Natural killer cell treated with Interleukin-12 subunit alpha and Interleukin-12 subunit beta and Interleukin-15 and Interleukin-18, amount 100 ng/mL, for 72 hours (primary cell): Measurements from ENCODE around the gene MUC21. TPM values are rescaled to one million over a fixed set of nuclear protein-coding genes. Genes with fewer than 3 reads are reported as not detected.
"Not testable (repeated sequence)": the region's sequence is repeated elsewhere in the genome, so short reads cannot be mapped to it uniquely, and the experiment has no call there.

Source experiments
- ATAC-seq, 2 donors: fragments of 150-1000 bp; cut with Tn5 transposase in 1 of 2; sonication (Bioruptor Pico), chemical (Tn5 transposase) in 1 of 2; 2 replicates each; pipeline ENCODE4 v1.10.0; 2021
- DNase-seq: peaks from one replicate; pipeline ENCODE4 v3.0.0; 2022; ENCODE audit warnings: low spot score
- H3K27ac Mint-ChIP-seq, 2 donors: 1 replicate in 1 of 2; 2 replicates in 1 of 2; pipeline ENCODE4 v1.8.0; 2022; ENCODE audit warnings: mixed read lengths in 2 of 2, mild to moderate bottlenecking in 1 of 2, moderate library complexity in 1 of 2
- H3K27me3 Mint-ChIP-seq, 2 donors: 1 replicate in 1 of 2; 2 replicates in 1 of 2; pipeline ENCODE4 v1.8.0; 2022; ENCODE audit warnings: mixed read lengths in 2 of 2
- H3K36me3 Mint-ChIP-seq: one replicate; pipeline ENCODE4 v1.8.0; 2022; ENCODE audit warnings: mixed read lengths
- H3K4me1 Mint-ChIP-seq, 2 donors: 1 replicate in 1 of 2; 2 replicates in 1 of 2; pipeline ENCODE4 v1.8.0; 2022; ENCODE audit warnings: low read depth in 2 of 2, mixed read lengths in 2 of 2, mild to moderate bottlenecking in 1 of 2
- H3K4me3 Mint-ChIP-seq: one replicate; pipeline ENCODE4 v1.8.0; 2022; ENCODE audit warnings: mixed read lengths
- H3K9me3 Mint-ChIP-seq: 2 replicates; pipeline ENCODE4 v1.8.0; 2022; ENCODE audit warnings: mixed read lengths
- total RNA-seq, 2 donors: library from RNA; stranded (reverse); gene quantifications; one replicate each; pipeline ENCODE4 v1.2.3, GENCODE V29; 2022

The MUC21 gene
- total RNA-seq, 2 donors from 2014 or later, result not detected

DNA sequence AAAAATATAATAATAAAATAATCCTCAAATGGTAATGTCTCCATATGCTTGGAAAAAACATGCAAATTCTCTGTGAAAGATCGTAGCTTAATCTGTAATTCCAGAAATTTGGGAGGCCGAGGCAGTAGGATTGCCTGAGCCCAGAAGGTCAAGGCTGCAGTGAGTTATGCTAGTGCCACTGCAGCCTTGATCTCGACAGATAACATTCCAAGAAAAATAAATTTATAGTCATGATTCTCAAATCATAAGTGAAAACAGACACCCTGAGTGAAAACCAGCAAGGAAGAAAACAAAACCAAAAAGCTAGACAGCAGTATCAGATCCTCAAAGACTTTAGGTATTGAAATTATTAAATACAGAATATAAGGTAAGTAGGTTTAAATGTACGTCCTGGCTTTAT is 3.8 kb upstream of the MUC21 start:
- Mint-ChIP-seq H3K4me1 (peaks cover 0 to 2% of the 10 kb centered on the region in 2 donors), H3K27me3 (peaks cover 34 to 49% of the 10 kb centered on the region in 2 donors), H3K36me3 (no peaks in the 10 kb centered on the region), H3K9me3 (no peaks in the 10 kb centered on the region), H3K4me3 (no peak overlapping the region), H3K27ac (no peak overlapping the region)
- DNase-seq (no peak), ATAC-seq (no peak)

DNA sequence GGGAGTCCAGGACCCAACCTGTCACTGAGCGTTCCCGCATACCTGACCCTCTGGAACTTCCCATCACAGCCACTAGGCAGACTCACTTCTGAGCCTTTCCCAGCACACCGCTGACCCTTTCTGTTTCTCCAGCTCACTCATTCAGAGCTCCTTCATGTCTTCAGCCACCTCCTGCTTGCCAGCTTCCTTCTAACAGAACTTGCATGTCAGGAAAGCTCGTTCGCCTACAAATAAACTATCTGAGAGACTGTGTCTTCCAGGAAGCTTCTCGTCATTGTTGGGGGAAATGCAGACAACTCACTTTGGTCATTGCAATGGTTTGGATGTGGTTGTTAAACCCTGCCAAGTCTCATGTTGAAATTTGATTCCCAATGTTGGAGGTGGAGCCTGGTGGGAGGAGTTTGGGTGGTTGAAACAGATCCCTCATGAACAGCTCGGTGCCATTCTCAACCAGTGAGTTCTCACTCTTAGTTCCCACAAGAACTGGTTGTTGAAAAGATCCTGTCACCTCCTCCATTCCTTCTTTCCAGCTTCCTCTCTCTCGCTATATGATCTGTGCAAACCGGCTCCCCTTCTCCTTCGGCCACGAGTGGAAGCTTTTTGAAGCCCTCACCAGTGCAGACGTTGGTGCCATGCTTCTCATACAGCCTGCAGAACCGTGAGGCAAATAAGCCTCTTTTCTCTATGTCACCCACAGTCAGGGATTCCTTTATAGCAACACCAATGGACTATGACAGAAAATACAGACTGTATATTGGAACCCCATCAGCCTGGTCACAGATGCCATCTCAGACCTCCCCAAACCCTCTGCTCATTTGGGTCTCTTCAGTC is 1.4 kb upstream of the MUC21 start:
- no peak overlapping the region for H3K27ac Mint-ChIP-seq
- no peaks in the 10 kb centered on the region for H3K9me3 Mint-ChIP-seq
- H3K36me3 Mint-ChIP-seq, result no peaks in the 10 kb centered on the region
- DNase-seq, result no peak
- peaks cover 39 to 49% of the 10 kb centered on the region in 2 donors for H3K27me3 Mint-ChIP-seq
- H3K4me3 Mint-ChIP-seq, result no peak overlapping the region
- ATAC-seq, result no peak
- peaks cover 0 to 2% of the 10 kb centered on the region in 2 donors for H3K4me1 Mint-ChIP-seq

DNA sequence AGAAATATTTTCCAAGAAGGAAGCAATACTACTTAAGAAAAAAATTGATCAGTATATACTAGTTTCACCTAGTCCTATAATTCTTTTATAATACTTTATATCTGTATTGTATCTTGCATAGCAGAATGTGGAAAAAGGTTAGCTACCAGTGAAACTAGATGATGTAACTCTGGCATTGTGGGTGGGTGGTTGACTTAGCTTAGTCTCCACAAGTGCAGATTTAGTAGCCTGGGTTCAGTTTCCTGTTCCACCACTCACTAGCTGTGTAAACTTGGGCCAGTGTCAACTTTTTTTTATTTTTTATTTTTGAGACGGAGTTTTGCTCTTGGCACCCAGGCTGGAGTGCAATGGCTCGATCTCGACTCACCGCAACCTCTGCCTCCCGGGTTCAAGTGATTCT is 2.0 kb downstream of the MUC21 start:
- Mint-ChIP-seq H3K27ac (no peak overlapping the region), H3K36me3 (no peaks in the 10 kb centered on the region), H3K9me3 (no peaks in the 10 kb centered on the region), H3K27me3 (peaks cover 33% of the 10 kb centered on the region in 2 donors), H3K4me3 (no peak overlapping the region), H3K4me1 (peaks cover 6 to 9% of the 10 kb centered on the region in 2 donors)
- DNase-seq (no peak), ATAC-seq (no peak)

DNA sequence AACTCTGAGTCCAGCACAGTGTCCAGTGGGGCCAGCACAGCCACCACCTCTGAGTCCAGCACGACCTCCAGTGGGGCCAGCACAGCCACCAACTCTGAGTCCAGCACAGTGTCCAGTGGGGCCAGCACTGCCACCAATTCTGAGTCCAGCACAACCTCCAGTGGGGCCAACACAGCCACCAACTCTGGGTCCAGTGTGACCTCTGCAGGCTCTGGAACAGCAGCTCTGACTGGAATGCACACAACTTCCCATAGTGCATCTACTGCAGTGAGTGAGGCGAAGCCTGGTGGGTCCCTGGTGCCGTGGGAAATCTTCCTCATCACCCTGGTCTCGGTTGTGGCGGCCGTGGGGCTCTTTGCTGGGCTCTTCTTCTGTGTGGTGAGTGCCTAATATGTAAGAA is 3.8 kb downstream of the MUC21 start:
- Mint-ChIP-seq H3K27ac (no peak overlapping the region), H3K4me3 (no peak overlapping the region), H3K27me3 (peaks cover 19 to 26% of the 10 kb centered on the region in 2 donors), H3K36me3 (no peaks in the 10 kb centered on the region), H3K4me1 (peaks cover 10 to 11% of the 10 kb centered on the region in 2 donors), H3K9me3 (no peaks in the 10 kb centered on the region)
- no peak for DNase-seq
- no peak for ATAC-seq

DNA sequence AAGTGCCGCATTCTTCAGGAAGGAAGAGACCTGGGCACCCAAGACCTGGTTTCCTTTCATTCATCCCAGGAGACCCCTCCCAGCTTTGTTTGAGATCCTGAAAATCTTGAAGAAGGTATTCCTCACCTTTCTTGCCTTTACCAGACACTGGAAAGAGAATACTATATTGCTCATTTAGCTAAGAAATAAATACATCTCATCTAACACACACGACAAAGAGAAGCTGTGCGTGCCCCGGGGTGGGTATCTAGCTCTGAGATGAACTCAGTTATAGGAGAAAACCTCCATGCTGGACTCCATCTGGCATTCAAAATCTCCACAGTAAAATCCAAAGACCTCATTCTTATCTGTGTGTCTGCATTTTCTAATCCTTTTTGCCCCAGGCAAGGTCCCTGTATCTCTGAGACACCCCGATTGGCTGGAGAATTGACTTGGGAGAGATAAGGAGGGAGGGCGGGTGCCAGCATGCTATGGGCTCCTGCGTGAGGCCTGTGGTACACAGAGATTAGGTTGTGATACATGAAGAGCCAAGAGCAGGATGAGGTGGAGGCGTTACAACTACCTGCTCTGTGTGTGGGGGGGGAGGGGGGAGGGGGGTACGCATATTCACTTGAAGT is 4.8 kb downstream of the MUC21 start:
- no peaks in the 10 kb centered on the region for H3K9me3 Mint-ChIP-seq
- DNase-seq (no peak), ATAC-seq (no peak)
- H3K27ac Mint-ChIP-seq, result no peak overlapping the region
- H3K4me1 Mint-ChIP-seq, result peaks cover 9 to 10% of the 10 kb centered on the region in 2 donors
- no peaks in the 10 kb centered on the region for H3K36me3 Mint-ChIP-seq
- H3K4me3 Mint-ChIP-seq, result no peak overlapping the region
- H3K27me3 Mint-ChIP-seq, result peaks cover 9 to 16% of the 10 kb centered on the region in 2 donors

DNA sequence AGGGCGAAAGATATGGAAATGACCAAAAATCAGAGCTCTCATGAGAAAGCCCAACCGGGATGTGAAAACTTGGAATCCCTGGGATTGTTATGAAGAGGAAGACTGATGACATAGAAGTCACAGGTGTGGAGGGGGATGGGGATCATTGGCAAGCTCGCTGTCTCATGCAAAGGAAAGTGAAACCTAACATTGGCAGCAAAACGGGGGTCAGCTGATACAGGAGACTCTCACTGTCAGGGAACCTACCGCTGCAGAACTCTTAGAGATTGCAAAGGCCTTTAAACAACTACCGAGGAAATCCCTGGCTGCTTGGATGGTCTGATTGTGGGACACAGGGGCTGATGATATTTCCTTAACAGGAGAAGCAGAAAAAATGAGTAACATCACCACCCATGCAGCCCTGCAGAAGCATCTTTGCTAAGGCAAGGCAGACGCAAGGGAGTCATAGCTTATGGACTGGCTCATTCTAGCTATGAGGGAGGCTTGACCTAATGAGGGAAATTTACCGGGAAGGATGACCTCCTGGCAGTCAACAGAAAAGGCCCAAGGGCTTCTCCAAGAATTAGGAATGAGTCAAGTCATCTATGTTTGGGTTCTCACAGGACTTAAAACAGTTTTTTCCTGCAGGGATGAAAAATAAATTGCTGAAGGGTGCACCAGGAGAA is 7.0 kb downstream of the MUC21 start:
- ATAC-seq (no peak), DNase-seq (no peak)
- peaks cover 9 to 10% of the 10 kb centered on the region in 2 donors for H3K4me1 Mint-ChIP-seq

DNA sequence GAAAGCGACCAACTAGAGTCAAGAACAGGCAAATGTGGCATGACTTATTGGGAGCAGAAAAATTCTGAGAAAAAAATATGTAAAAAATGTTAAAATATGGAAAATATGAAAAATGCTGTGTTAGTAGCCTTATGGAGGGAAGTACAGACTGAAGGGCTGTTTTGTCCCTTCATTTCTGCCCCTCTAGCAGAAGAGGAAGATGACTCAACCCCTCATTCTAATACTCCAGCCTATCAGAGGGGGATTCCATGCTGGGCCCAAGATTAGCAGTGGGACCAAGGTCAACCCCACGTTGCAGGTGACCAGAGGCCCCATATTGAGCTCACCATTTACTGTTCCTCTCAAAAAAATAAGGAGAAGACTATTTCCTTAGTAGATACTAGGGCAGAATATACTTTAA is 8.4 kb downstream of the MUC21 start:
- Mint-ChIP-seq H3K27me3 (peaks cover 0 to 6% of the 10 kb centered on the region in 2 donors), H3K9me3 (no peaks in the 10 kb centered on the region), H3K27ac (no peak overlapping the region), H3K4me1 (peaks cover 9 to 10% of the 10 kb centered on the region in 2 donors), H3K4me3 (no peak overlapping the region), H3K36me3 (no peaks in the 10 kb centered on the region)
- DNase-seq (no peak), ATAC-seq (no peak)

More for the DNA sequence above, 7.0 kb downstream of the MUC21 start:
- H3K27me3 Mint-ChIP-seq, result peaks cover 0 to 6% of the 10 kb centered on the region in 2 donors
- no peaks in the 10 kb centered on the region for H3K9me3 Mint-ChIP-seq
- no peaks in the 10 kb centered on the region for H3K36me3 Mint-ChIP-seq
- H3K4me3 Mint-ChIP-seq, result peak overlapping the region; percentile 7
- no peak overlapping the region for H3K27ac Mint-ChIP-seq

DNA sequence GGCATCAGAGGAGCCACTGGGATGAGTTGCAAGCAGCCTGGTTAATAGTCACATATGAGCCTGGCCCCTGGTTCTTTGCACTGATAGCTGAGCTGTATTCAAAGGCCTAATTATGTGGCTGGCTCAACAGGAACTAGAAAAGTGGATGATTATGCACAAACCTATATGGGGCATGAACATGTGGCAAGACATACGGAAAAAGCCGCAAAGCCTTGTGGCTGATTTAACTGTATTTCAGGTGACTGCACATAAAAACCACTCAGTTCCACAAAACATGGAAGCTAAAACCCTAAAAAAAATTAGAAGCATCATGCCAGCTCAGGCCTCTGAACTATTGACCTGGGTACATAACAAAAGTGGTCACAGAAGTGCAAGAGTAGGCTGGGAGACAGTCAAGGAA is 13.8 kb downstream of the MUC21 start:
- DNase-seq (no peak), ATAC-seq (no peak)
- H3K36me3 Mint-ChIP-seq, result no peaks in the 10 kb centered on the region
- H3K9me3 Mint-ChIP-seq, result no peaks in the 10 kb centered on the region
- peaks cover 0 to 3% of the 10 kb centered on the region in 2 donors for H3K4me1 Mint-ChIP-seq
- no peak overlapping the region for H3K27ac Mint-ChIP-seq
- peaks cover 0 to 4% of the 10 kb centered on the region in 2 donors for H3K27me3 Mint-ChIP-seq
- H3K4me3 Mint-ChIP-seq, result no peak overlapping the region

DNA sequence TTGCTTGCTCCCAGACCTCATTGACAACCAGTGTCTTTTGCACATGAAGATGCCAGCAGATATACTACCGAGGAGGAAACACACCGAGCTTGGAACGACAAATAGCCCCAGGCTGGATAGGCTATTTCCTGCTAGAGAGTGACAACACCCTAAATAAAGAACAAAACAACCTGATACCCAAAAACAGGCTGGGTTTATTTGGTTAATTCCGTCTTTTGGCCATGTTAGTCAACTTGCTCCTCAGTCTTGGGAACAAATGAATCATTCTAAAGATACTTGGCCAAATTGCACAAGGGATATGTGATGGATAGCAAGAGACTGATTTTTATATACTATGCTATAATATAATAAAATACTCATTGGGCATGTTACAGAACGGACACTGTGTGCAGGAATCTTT is 15.3 kb downstream of the MUC21 start:
- DNase-seq (no peak), ATAC-seq (no peak)
- Mint-ChIP-seq H3K9me3 (no peaks in the 10 kb centered on the region), H3K4me1 (peaks cover 0 to 3% of the 10 kb centered on the region in 2 donors), H3K4me3 (no peak overlapping the region), H3K27me3 (peaks cover 7 to 9% of the 10 kb centered on the region in 2 donors), H3K36me3 (no peaks in the 10 kb centered on the region), H3K27ac (no peak overlapping the region)

DNA sequence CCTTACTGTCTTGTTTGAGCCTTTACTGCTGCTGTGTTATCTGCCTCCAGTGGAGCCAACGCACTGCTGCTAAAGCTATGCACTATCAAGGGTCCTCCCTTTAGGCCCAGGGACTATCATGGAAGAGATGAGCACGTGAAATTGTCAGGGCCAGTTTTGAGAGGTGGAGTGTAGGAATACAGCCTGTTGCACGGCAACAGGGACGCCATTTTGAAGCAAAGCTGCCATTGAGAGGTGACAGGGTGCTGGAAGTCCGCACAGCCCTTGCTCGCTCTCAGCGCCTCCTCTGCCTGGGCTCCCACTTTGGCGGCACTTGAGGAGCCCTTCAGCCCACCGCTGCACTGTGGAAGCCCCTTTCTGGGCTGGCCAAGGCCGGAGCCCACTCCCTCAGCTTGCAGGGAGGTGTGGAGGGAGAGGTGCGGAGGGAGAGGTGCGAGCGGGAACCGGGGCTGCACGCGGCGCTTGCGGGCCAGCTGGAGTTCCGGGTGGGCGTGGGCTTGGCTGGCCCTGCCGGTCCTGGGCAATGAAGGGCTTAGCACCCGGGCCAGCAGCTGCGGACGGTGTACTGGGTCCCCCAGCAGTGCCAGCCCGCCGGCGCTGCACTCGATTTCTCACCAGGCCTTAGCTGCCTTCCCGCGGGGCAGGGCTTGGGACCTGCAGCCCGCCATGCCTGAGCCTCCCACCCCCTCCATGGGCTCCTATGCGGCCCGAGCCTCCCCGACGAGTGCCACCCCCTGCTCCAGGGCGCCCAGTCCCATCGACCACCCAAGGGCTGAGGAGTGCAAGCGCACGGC is 16.7 kb downstream of the MUC21 start:
- H3K9me3 Mint-ChIP-seq, H3K27ac Mint-ChIP-seq, H3K4me3 Mint-ChIP-seq, ATAC-seq, H3K36me3 Mint-ChIP-seq, H3K4me1 Mint-ChIP-seq, DNase-seq: not testable (repeated sequence)
- H3K27me3 Mint-ChIP-seq, result peaks cover 7 to 15% of the 10 kb centered on the region in 2 donors

DNA sequence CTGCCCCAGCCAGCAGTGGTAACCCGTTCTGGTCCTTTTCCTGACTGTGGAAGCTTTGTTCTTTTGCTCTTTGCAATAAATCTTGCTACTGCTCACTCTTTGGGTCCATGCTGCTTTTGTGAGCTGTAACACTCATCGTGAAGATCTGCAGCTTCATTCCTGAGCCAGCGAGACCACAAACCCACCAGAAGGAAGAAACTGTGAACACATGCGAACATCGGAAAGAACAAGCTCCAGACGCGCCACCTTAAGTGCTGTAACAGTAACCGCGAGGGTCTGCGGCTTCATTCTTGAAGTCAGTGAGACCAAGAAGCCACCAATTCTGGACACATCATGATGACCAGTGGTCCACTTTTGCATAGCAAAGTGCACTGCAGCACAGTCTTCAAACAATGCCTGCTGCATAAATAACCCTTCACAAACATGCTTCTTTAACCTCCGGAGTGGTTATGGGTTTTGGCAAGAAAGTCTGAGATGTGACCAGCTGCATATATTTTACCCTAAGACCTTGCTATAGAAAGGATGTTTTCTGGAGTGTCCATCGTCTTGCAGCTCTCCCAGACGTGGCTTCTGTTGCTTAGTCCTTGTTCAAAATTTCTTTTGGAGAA is 17.9 kb downstream of the MUC21 start:
- H3K9me3 Mint-ChIP-seq, result no peaks in the 10 kb centered on the region
- peaks cover 0 to 3% of the 10 kb centered on the region in 2 donors for H3K4me1 Mint-ChIP-seq
- peaks cover 12 to 22% of the 10 kb centered on the region in 2 donors for H3K27me3 Mint-ChIP-seq
- H3K4me3 Mint-ChIP-seq, result no peak overlapping the region
- no peaks in the 10 kb centered on the region for H3K36me3 Mint-ChIP-seq
- H3K27ac Mint-ChIP-seq, result no peak overlapping the region
- no peak for ATAC-seq
- no peak for DNase-seq

DNA sequence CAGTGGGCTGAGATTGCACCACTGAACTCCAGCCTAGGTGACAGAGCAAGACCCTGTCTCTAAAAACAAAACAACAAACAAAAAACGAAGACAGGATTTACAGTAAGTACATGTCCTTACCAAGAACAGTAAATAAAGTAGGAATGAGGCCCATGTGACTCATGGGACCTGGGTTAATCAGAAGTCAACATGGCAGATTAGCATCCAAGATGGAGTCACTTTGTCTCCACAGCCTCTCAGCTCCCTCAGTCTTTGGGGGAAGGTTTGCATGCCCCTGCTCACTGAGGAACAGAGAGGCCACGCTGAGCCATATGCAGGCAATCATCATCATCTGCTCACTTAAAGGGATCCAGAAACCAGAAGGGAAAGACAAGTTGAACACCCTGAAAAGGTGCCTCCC is 19.0 kb downstream of the MUC21 start:
- no peak for ATAC-seq
- H3K27ac Mint-ChIP-seq, result no peak overlapping the region

DNA sequence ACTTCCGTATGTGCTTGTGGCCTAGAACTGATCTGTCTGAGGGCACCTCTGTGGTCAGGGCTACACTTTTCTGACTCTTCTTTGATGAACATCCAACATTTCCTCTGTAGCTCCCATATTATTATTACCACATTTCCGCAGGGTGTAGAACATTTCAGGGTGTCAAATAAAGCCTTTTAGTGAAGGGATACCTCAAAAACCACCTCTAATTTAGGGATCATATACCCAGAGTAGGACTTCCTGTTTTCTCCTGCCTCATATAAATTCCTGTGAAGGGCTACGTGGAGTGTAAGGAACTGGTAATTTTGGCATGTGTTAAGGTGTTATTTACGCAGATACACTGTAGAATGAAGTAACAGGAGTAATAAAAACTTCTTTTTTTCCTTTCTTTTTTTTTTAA is 21.3 kb downstream of the MUC21 start:
- Mint-ChIP-seq H3K4me3 (no peak overlapping the region), H3K27ac (no peak overlapping the region), H3K36me3 (no peaks in the 10 kb centered on the region), H3K4me1 (peaks cover 0 to 3% of the 10 kb centered on the region in 2 donors), H3K9me3 (no peaks in the 10 kb centered on the region), H3K27me3 (peaks cover 36 to 37% of the 10 kb centered on the region in 2 donors)
- DNase-seq, result no peak
- no peak for ATAC-seq

More for the DNA sequence above, 19.0 kb downstream of the MUC21 start:
- no peak for DNase-seq
- H3K4me1 Mint-ChIP-seq, result peaks cover 0 to 3% of the 10 kb centered on the region in 2 donors
- no peaks in the 10 kb centered on the region for H3K9me3 Mint-ChIP-seq
- no peaks in the 10 kb centered on the region for H3K36me3 Mint-ChIP-seq
- H3K4me3 Mint-ChIP-seq, result no peak overlapping the region
- H3K27me3 Mint-ChIP-seq, result peaks cover 16 to 25% of the 10 kb centered on the region in 2 donors
